Endometrial microvascular endothelial cells (primary cell): ENCODE results near the gene CDK8. TPM values are rescaled to one million over a fixed set of nuclear protein-coding genes. Genes with fewer than 3 reads are reported as not detected.

Experiments used
- in situ Hi-C: cut with HindIII; loops from 2 replicates; pipeline ENCODE4 v1.10.0; 2017; ENCODE audit warnings: low sequenced_read_pairs, low pct_unique_long_range_greater_than_20kb; ENCODE audit errors: inconsistent ontology term
- total RNA-seq: library from RNA; depleted of rRNA; stranded (reverse); fragments of >200 nt; gene quantifications from one replicate; pipeline ENCODE4 v1.2.3, GENCODE V29; 2015; ENCODE audit errors: inconsistent ontology term

CDK8 gene
- total RNA-seq, 1 donor from 2014 or later, result 11.8 TPM

DNA sequence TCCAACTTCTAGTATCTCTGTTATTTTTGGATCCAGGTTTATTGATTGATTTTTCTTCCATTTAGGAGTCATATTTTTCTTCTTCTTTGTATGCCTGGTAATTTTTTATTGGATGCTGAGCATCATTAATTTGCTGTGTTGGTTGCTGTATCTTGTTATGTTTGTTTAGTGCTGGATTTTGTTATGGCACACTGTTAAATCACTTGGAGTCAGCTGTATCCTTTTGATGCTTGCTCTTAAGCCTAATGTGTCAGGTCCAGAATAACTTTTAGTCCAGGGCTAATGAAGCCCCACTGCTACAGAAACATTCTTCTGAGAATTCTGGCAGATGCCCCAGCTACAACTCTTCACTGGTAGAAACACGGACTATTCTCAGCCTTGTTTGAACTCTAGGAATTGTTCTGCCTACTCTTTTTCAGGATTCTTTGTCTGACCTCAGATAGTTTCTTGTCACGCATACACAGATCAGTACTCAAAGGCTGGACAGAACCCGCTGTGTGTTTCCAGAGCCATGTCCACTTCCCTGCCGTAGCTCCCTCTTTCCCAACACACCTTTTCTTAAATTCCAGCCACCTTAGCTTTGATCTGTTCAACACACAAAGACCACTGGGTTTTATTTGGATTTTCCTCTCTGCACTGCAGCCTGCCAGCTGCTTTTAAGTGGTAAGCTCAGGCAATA lies 166.5 kb downstream of the CDK8 start:
- in situ Hi-C loops, result no loop called here

GRCh38 chr13:26422036-26422435 lies 168.1 kb downstream of the CDK8 start:
- in situ Hi-C loops, result no loop called here

DNA sequence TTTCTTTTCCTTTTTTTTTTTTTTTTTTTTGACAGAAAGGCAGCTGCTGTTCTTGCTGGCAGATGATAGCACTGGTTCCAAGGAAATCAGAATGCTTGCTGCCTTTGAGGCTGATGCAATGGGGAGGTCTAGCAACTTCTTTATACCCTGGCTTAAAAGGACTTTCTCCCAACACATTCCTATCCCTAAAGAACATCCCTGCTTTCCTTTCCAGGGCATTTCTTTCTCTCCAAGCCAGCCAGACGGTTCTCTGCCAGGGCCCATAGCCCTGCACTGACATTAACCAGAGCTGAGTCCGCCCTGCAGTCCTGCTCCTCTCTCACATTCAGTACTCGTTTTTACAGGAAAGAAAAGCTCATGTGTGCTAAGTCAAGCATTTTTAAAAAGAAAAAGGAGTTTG lies 169.7 kb downstream of the CDK8 start:
- in situ Hi-C loops, result no loop called here

DNA sequence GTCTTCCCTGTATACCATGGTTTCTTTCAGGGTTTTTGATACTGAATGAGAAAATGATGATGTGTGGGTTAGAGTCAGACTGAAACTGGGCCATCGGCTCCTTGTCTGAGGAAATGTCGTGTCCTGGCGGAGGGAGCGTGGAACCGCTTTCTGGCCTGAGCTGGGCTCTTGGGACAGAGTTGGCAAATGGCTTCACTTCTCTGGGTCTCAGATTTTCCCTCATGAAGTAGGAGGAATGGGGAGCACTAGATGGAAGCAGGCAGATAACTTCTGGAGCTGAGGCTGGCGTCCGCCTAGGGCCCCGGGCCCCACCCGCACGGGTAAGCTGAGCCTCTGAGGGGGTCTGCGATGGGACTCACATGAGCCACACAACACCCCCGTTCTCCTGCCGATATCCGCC lies 170.3 kb downstream of the CDK8 start:
- in situ Hi-C loops, result no loop called here

DNA sequence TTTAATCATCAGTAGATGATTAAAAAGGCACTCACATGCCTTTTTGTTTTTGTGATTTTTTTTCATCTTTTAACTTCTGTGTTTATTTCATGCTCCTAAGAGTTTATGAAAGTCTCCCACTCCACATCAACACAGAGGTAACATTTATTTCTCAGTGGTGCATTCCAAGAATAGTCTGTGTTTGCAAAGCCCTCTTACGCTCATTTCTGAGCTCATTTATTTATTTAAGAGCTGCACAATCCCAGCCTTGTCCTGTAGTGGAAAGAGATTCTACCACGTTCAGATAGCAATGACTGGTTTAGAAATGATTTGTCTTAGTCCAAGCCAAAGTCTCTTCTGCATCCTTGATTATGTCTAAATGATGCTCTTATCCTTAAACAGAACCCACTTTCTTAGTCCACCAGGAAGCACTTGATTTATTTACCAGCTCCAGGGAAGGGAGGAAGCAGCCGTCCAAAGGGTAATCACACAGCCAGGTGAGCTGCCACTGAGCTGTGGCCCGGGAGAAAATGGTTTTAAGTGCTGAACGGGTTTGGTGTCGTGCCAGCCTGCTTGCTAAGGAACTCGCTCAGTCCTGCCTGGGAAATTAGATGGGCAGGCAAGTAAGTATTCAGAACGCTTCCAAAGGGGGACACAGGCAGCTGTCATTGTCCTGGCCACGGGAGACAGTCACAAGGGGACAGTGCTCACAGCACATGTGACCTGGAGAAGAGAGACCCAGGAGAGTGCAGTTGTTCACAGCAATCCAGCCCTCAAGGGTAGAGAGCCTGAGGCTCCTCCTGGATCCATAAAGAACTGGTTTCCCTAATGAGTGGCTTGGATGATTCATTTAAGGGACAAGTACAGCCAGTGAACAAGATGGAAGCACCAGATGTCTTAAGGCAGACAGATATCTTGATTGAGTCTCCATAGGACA lies 171.8 kb downstream of the CDK8 start:
- in situ Hi-C loops, result no loop called here

GRCh38 chr13:26433776-26434175 lies 179.8 kb downstream of the CDK8 start:
- in situ Hi-C loops, result no loop called here

GRCh38 chr13:26435171-26435570 lies 181.2 kb downstream of the CDK8 start:
- in situ Hi-C loops, result no loop called here

- in situ Hi-C loops, result no loop called here
Observed at GRCh38 chr13:26435646-26436045, 181.7 kb downstream of the CDK8 start.

- in situ Hi-C loops, result no loop called here
Observed at GRCh38 chr13:26436914-26437313, 183.0 kb downstream of the CDK8 start.

- in situ Hi-C loops, result no loop called here
Observed at GRCh38 chr13:26440111-26440510, 186.2 kb downstream of the CDK8 start.

DNA sequence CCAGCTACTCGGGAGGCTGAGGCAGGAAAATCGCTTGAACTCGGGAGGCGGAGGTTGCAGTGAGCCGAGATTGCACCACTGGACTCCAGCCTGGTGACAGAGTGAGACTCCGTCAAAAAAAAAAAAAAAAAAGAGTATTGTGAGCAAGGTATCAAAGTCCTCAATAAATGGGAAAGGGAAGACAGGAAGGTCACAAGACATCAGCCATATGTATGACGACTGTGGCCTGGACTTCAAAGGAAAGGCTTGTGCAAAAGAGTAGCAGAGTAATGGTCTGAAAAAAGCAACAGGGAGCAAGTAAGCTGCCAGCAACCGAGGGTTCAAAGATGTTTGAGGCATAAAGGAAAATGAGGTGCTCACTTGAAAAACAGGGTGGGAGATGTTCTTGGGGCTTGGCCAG lies 187.5 kb downstream of the CDK8 start:
- in situ Hi-C loops, result no loop called here

DNA sequence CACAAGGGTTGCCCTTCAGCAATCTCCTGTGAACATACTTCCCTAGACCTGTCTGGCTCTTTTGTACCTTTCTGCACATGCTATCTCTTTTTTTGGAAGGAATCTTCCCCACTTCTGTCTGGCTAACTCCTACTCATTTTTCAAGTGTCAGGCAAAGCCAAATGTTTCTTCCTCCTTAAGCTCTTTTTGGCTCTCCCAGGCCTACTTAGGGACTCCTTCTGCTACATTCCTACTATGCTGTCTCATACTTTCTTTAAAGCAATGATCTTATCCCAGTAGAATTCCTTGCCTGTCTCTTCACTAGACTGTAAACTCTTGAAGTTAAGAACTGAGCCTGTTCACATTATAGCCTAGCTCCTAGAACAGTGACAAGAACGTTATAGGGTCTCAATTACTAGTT lies 188.6 kb downstream of the CDK8 start:
- in situ Hi-C loops, result no loop called here

DNA sequence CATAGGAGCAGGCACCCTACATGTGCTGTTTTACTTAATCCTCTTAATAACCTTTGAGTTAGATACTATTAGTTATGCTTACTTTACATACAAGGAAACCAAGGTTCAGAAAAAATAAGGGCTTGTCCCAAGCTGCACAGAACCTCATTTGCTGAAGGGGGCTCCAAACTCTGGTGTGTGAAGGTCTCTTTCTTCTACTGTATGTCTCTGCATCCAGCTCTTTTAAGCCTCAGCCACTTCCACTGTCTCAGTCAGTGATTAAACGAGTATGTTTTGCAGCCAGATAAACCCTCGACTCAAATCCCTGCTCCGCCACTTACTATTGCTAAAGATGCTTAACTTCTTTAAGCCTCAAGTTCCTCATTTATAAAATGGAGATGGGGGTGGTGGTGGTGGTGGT lies 191.2 kb downstream of the CDK8 start:
- in situ Hi-C loops, result no loop called here

DNA sequence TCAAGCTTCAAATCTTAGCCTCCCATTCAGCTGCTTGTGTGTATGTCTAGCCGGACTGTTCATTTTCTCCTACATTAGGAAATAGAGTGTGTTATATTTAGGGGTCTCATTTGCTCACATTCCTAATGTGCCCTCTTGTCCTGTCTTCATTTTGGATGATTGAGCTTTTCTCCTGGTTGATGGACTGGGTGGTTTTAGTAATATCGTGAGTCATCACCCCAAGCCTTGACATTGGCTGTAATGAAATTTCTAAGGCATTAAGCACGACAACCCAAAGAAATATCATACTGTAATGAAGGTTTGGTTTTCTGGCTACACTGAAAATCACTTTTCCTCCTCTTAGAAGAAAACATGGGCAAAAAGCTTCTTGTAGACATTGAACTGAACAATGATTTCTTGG lies 192.8 kb downstream of the CDK8 start:
- in situ Hi-C loops, result no loop called here

DNA sequence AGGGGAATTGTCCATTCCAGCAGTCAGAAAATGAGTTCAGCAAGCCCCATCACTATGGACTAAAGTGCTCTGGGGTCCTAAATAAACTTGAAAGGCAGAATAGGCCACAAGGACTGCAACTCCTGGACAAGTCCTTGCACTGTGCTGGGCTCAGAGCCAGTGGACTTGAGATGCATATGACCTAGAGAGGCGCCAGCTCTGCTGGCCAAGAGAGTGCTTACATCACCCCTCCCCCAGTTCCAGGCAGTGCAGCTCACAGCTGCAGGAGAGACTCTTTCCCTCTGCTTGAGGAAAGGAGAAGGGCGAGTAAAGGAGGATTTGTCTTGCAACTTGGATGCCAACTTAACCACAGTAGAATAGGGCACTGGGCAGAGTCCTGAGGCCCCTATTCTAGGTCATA lies 194.1 kb downstream of the CDK8 start:
- in situ Hi-C loops, result no loop called here

DNA sequence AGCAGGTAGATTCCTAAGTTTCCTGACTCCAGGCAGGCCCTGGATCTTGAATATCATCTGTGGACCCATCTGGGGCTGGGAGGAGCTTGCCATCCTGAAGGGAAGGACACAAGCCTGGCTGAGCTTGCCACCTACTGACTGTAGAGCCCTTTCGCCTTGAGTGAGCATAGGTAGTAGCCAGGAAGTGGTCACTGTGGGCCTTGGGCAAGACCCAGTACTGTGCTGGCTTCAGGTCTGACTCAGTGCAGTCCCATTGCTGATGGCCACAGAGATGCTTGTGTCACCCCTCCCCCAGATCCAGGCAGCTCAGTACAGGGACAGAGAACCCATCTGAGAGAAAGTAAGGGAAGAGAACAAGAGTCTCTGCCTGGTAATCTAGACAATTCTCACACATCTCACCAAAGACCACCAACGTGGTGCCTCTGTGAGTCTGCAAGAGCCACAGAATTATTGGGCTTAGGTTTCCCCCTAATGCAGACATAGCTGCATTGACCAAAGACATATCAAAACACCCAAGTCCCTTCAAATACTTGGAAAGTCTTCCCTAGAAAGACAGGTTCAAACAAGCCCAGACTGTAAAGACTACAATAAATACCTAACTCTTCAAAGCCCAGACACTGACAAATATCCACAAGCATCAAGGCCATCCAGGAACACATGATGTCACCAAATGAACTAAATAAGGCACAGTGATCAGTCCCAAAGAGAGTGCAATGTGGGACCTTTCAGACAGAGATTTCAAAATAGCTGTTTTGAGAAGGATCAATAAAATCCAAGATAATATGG lies 195.3 kb downstream of the CDK8 start:
- in situ Hi-C loops, result no loop called here
